PC-9 (cell line): ENCODE results near the gene ARHGAP26.

ENCODE experiments used
- CTCF ChIP-seq: fragments of 200-600 bp; sonication (generic); conservative IDR thresholded peaks from 2 replicates; pipeline ENCODE4 v1.6.1; 2017; ENCODE audit warnings: mixed run types, antibody characterized with exemption, mild to moderate bottlenecking, moderate library complexity
- EZH2 ChIP-seq: fragments of 200-600 bp; sonication (generic); IDR thresholded peaks from 2 replicates; pipeline ENCODE4 v1.8.0; 2017; ENCODE audit warnings: antibody characterized with exemption, low read depth

- TF ChIP-seq CTCF: no peak
- no peak for TF ChIP-seq EZH2
Observed at GRCh38 chr5:142763701-142764100, 6.5 kb upstream of the ARHGAP26 start.
